Activated CD8-positive, alpha-beta memory T cell treated with anti-CD3 and anti-CD28 coated beads, Interleukin-2, amount 50 U/mL, for 4 hours (primary cell): Measurements from ENCODE around the gene STX5.
"Not testable (repeated sequence)": the region's sequence is repeated elsewhere in the genome, so short reads cannot be mapped to it uniquely, and the experiment has no call there.

Experiments used
- DNase-seq: peaks from one replicate; pipeline ENCODE4 v3.0.0-alpha.2; 2020

Gene STX5

DNA sequence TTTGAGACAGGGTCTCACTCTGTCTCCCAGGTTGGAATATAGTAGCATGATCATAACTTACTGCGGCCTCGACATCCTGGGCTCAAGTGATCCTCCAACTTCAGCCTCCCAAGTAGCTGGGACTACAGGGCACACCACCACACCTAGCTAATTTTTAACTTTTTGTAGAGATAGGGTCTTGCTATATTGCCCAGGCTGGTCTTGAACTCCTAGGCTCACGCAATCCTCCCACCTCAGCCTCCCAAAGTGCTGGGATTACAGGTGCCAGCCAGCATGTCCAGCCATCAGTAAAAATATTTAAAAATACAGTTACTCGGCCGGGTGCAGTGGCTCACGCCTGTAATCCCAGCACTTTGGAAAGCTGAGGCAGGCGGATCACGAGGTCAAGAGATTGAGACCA is 3.7 kb downstream of the STX5 start:
- DNase-seq: not testable (repeated sequence)

- no peak for DNase-seq
Observed at GRCh38 chr11:62823677-62824076, 8.2 kb downstream of the STX5 start.

DNA sequence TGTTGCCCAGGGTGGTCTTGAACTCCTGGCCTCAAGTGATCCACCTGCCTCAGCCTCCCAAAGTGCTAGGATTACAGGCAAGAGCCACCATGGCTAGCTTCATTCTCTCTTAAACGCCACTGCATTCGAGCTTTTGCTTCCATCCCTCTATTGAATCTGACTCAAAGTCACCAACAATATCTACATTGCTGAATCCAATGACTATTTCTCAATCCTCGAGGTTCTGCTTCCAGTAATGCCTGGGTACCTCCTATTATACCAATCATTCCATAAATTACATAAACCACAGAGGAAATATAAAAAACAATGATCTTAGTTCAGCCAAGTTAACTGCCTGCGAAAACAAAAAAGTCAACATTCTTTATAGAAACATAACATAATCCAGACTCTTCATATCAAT is 14.7 kb downstream of the STX5 start:
- no peak for DNase-seq

DNA sequence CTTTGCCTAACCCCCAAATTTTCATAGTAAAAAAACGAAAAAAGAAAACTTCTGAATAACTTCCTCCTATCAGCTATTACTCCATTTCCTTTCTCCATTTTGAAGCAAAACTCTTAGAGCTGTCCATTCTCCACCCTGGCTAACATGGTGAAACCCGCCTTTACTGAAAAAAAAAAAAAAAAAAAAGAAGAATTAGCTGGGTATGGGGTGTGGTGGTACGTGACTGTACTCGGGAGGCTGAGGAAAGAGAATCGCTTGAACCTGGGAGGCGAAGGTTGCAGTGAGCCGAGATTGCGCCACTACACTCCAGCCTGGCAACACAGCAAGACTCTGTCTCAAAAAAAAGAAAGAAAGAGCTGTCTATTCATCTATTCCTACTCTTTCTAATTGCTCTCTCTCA is 15.3 kb downstream of the STX5 start:
- no peak for DNase-seq

DNA sequence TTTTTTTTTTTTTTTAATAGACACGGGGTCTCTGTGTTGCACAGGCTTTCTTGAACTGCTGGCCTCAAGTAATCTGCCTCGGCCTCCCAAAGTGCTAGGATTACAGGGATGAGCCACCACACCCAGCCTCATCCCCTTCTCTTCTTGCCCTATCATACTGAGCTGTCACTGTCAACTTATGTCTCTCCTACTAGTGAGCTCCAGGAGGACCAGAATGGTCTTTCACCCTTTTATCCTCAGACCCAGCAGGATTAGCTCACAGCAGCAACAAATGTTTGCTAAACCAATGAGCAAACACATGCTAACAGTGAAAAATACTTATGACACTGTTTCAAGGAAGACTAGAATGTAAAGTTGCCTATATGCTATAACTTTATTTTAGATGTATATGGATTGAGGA is 20.2 kb downstream of the STX5 start:
- DNase-seq: no peak

GRCh38 chr11:62810748-62811147 is 21.1 kb downstream of the STX5 start:
- DNase-seq: no peak

GRCh38 chr11:62806611-62807121 is 25.2 kb downstream of the STX5 start:
- DNase-seq: no peak

DNA sequence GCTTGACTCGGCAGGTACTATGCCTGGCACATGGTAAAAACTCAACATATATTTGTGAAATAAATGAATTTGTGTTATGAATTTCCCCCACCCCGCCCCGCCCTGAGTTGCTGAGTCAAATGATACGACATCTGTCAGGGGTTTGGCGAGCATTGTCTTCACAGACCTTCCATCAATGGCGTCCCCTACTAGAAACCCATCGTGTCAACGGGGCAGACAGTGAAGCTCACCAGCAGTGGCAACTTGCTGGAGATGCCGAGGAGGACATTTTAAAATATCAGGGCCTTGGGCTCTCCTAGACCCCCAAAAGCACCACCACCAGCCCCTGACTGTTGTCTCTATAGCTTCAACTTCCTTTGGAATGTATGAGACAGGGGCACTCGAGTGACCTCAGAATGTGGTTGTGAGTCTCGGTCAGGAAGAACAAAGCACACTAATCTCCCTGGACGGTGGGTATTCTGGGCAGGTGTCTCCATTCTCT is 25.9 kb downstream of the STX5 start:
- DNase-seq: peak; percentile 29

- peak; percentile 96 for DNase-seq
Observed at GRCh38 chr11:62805076-62805892, 26.6 kb downstream of the STX5 start, which contains the start of gene NXF1. Gene NXF1, minus strand, starts transcription at chr11:62805440. Its CDS starts 84 bp downstream, at chr11:62805356.

GRCh38 chr11:62804310-62805075 is 27.4 kb downstream of the STX5 start:
- DNase-seq: no peak

DNA sequence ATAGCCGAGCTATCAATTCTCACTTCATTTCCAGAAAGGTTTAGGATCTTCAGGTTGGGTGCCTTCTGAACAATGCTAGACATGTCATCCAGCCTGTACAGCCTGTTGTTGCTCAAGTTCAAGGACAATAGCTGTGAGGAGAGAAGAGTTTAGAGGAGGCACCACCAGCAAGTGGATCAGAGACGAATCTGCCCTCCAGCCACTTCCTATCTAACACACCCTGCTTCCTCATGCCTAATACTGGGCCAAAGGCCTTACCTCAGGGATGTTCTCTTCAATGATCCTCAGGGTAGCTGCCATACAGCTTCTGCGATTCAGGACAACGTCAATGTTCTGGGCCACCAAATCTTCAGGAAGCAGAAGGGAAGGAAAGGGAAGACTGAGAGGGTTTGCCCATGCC is 30.8 kb downstream of the STX5 start:
- no peak for DNase-seq

DNA sequence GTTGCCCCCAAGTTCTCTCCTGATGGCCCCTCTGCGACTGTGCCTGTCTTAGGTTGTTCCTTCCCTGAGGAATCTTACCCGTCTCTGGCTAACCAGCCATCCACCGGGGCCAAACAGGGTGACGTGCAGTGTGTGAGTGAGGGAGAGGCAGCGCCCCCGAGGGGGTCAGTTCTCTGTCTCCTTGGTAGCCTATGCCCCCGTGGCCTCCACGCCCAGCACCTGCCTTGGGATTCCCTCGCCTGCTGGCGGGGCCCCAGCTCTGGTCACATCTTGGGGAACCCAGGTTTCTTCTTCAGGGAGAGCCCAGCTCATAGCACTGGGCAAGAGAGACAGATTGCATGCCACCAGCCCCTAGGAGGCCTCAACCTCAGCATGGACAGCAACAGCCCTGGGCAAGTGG is 32.4 kb downstream of the STX5 start:
- no peak for DNase-seq

DNA sequence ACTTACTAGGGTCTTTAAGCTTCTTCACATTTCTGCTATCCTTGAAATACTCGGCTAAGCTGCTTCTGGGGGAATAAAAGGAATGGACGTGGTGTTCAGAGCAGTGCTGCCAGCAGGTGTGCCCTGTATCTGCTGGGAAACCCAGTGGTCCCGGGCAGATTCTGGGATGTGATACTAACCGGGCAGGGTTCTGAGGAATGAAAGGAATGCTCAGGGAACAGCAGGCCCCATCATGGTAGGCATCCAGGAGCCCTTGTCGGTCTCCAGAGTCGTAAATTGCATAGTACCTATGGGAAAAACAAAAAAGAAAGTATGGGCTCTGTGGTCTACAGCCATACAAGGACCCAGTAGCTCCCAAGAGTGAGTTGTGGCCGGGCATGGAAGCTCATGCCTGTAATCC is 35.6 kb downstream of the STX5 start:
- no peak for DNase-seq

DNA sequence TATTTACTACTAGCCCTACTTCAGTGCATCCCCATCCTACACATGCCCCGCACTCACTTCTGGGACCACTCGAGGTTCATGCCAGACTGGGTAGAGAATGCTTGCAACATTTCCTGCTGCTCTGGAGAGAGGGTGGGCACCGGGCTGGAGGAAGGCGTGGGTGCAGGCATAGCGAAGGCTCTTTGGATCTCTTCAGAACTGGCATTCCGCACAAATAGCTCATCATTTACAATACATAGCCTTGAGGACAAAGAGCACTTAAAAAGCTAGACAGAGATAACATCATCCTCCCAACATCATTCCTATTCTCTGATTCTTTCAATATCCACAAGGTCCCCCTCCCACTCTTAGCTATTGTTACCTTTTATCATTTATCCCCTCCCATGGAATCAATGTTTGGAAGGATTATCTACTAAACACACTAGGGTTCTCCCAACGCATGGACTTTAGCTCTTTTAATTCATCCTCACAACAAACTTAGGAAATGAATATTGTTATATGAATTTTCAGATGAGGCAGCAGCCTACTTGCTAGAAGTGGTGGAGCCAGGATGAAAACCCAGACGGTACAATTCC is 37.6 kb downstream of the STX5 start:
- DNase-seq: no peak

DNA sequence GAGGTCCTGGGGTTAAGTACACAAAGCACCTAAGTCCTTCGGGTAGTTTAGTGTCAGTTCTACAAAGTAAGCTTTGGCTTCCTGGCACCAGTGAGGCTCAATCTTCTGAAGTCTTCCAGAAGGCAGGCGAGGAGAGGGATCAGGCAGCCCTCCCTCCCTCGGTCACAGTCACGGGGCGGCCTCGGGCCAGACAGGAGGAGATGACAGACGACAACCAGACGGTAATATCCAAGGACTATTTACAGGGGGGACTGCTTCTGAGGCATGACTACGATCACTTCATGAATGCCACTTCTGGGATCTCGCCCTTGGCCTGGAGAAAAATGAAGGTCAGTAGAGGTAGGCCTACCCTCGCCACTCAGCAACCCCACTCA is 39.7 kb downstream of the STX5 start:
- no peak for DNase-seq

- DNase-seq: peak; percentile 91
Observed at GRCh38 chr11:62791501-62792201, 40.2 kb downstream of the STX5 start, which contains the start of gene TMEM223. Gene TMEM223, minus strand, starts transcription at chr11:62792006. Its CDS starts 12 bp downstream, at chr11:62791994.

DNA sequence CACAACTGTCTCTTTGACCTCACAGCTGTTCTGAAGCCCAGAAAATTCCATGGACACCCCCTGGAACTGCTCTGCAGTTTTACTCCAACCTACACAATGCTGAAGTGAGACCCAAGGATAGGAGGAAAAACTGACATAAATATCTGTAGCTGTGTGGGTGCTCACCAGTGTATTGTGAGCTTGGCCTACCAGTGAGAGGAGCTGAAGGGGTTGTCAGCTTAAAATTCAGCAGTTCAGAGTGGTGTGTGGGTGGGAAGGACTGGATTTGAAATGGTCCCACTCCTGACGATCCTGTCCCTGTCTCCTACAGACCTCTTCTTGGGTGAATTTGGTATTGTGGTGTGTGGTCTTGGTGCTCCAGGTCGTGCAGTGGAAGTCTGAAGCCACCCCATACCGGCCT is 42.3 kb downstream of the STX5 start:
- no peak for DNase-seq

DNA sequence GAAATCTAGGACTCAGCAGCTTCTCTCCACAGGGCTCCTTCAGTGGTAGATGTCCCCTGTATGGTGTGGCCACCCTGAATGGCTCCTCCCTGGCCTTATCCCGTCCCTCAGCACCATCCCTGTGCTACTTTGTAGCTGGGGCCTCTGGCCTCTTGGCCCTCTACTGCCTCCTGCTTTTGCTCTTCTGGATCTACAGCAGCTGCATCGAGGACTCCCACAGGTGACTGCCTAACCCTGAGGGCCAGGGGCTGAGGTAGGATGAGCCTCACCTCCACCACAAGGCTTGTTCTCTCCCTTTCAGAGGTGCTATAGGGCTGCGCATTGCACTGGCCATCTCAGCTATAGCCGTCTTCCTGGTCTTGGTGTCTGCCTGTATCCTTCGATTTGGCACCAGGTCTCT is 42.9 kb downstream of the STX5 start:
- no peak for DNase-seq

DNA sequence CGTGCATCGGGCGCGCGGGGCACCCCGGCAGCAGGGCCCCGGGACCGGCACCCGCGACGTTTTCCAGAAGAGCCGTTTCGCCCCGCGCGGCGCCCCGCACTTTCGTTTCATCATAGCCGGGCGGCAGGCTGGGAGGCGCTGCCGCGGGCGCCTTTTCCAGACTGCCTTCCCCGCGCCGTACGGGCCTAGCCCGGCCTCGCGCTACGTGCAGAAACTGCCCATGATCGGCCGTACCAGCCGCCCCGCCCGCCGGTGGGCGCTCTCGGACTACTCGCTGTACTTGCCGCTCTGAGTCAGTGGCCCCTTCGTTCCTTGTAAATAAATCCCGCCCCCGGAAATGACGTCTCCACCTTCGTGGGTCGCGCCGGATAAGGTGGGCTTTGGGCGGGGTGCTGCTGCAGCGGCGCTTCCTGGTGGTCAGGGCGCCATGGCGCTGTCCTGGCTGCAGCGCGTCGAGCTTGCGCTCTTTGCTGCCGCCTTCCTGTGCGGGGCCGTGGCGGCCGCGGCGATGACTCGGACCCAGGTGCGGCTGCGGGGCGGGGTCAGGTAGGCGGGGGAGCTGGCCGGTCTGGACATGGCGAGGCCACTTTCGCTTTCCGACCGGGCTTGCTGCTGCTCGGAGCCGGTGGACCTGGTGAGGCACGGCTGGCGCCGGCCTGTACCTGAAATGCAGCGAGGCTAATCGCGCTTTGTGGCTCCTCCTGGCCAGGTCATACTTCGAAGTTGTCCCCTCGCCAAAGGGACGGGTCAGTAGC is 44.7 kb downstream of the STX5 start, which contains the start of gene TMEM179B:
Gene TMEM179B, plus strand, starts transcription at position 398 of the 755 bp plus-strand sequence. Its CDS starts 30 bp downstream, at position 428.
- DNase-seq: peak; percentile 99

DNA sequence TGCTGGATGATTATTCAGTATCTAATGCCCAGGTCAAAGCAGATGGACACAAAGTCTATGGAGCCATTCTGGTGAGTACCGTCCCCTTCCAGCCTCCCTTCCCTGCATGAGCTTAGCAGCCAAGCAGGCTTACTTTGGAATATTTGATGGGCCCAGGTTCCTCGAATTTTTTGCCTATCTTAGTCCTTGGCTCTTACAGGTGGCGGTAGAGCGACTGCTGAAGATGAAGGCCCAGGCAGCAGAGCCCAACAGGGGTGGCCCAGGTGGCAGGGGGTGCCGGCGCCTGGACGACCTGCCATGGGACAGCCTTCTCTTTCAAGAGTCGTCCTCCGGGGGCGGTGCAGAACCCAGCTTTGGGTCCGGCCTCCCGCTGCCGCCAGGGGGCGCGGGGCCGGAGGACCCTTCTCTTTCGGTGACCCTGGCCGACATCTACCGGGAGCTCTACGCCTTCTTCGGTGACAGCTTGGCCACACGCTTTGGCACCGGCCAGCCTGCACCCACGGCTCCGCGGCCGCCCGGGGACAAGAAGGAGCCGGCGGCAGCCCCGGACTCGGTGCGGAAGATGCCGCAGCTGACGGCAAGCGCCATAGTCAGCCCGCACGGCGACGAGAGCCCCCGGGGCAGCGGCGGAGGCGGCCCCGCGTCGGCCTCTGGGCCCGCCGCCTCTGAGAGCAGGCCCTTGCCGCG is 45.4 kb downstream of the STX5 start:
- peak; percentile 83 for DNase-seq

DNA sequence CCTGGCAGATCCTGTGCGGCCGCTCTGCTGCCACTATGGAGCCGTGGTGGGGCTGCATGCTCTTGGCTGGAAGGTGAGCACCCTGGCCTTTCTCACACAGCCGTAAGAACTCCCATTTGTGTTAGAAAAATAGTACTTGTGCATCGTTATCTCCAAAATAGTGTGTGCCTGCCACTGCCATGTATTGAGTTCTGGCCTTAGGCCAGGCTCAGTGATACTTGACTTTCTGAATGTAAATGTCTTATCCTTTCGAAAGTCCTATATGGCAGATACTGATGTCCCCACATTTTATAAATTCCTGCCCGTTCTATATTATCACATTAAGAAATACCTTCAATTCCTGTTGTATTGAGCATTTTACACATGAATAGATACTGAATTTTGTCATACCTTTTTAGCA is 49.1 kb downstream of the STX5 start:
- no peak for DNase-seq
